Stimulated activated CD4-positive, alpha-beta T cell treated with anti-CD3 and anti-CD28 coated beads, Interleukin-15, amount 100 ng/mL, for 1 hour (primary cell): ENCODE data around the gene RPL23.

Source experiments
- DNase-seq, 2 donors: peaks; one replicate each; pipeline ENCODE4 v3.0.0-alpha.2; 2020; ENCODE audit warnings: low read depth in 1 of 2, low spot score in 1 of 2

The RPL23 gene

DNA sequence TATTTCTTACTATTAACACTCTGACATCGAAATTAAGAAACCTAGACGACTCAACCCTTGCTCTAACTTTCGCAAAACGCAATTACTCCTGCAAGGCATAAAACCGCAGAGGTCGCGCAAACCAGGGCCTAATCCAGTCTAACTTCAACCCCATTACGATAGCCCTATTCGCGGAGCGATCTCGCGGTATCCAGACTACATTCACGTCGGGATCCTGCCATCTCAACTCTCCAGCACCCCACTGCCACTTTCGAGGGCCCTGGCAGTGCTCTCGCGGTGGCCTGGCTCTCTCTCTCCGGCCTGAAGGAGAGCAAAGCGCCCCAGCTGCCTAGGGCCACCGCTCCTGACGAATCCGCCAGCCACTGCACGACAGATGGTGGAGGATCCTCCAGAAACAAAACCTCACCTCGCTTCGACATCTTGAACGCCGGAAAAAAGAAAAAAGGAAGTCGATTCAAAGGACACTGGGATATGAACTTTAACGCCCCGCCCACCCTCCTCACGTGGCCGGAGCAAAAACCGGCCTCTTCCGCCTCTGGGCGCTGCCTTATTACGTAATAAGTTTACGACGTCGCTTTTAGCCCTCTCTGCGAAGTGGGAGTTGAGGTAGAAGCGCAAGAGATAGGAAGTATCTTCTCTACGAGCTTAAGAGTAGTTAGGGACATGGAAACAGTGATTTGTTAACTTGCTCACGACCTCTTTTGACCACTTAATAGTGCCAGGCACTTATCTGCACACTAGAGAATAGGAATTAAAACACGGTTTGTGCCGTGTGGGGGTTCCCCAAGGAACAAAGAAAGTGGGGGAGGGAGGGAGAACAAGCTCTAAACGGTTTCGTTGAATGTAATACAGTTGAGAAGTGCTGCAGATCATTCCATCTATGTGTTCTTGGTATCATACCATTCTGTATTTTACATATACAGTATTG lies at the start of gene RPL23:
Gene RPL23 (minus strand): TSS at position 430 of the 928 bp plus-strand sequence. CDS start 11 bp downstream, at position 419.
- peak; percentile 76 to 77 for DNase-seq

DNA sequence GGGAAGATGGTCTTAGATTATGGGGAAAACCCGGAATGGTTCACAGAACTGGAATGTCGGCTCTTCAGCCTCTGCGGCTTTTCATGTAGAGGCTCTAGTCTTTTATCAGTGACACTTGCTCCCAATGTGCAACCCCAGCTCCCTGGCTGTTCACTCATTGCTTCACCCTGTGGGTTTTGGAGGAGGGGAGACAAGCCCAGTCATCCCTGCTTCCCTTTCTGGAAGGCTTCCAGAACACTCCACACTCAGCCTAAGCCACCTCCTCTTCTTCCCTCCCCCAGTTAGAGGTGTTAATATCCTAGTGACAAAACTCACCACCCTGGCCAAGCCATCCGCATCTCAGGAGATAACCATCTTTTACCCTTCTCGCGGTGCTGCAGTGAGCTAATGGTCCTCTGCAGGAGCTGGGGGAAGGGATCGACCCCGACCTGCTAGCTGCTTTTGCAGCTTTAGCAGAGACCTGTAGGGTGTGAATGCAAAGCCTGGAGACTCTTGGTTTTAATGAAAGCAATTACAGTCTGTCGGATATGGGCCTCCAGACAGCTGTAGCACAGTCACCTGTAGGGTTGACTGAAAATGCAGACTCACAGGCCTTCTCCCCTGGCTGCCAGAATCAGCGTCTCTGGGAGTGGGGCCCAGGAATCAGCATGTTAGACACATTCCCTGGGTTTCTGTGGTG lies 47.6 kb upstream of the RPL23 start:
- no peak for DNase-seq

DNA sequence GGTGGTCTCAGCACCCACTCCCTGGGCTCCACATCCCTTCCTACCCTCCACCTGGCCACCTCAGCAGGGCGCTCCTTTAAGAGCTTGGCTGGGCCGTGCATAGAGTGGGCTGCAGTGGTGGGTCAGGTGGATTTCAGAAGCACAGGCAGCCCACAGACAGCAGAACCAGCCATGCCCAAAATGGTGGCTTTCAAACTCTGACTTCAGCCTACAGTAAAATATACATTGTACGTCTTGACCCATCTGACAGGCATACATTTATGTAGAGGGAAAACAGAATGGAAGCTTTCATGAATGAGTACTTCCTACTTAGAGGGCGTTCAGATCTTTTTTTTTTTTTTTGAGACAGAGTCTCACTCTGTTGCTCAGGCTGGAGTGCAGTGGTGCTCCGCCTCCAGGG lies 45.9 kb upstream of the RPL23 start:
- DNase-seq = no peak

DNA sequence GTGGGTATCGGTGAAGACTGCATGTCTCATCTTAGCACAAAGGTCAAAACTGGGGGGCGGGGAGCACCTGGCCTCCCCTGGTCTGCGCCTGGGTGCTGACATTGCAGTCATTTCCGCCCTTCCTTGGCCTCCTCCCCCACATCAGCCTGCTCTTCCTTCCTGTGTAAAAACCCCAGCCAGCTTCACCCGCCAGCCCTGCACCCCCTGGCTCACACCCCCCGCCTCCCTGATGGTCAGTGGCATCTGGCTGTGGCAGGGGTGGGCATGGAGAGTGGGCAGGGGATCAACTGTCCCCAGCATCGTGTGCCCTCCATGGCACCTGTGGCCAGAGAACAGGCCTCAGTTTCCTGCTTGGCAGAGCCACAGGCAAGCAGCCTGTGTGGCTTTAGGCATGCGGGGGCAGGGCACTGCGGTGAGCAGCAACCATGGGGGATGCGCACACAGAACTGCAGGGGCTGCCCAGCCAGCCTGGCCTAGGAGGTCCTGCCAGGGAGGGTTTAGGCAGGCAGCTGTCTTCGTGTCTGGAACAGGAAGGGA lies 45.4 kb upstream of the RPL23 start:
- peak; percentile 60 to 74 for DNase-seq

DNA sequence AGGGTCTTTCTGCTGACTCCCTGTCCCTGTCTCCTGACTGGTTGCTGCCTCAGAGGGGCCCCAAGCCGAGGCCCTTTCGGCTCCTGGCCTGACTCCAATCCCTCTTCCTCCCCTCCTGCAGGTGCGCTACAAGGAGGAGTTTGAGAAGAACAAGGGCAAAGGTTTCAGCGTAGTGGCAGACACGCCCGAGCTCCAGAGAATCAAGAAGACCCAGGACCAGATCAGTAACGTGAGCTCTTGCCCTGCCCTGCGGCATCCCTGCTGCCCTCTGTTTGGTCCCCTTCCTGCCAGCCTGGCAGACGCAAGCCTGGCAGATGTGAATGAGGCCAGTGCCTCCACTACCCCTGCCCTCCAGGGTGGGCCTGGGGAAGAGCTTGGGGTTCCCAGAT lies 44.8 kb upstream of the RPL23 start:
- no peak for DNase-seq

DNA sequence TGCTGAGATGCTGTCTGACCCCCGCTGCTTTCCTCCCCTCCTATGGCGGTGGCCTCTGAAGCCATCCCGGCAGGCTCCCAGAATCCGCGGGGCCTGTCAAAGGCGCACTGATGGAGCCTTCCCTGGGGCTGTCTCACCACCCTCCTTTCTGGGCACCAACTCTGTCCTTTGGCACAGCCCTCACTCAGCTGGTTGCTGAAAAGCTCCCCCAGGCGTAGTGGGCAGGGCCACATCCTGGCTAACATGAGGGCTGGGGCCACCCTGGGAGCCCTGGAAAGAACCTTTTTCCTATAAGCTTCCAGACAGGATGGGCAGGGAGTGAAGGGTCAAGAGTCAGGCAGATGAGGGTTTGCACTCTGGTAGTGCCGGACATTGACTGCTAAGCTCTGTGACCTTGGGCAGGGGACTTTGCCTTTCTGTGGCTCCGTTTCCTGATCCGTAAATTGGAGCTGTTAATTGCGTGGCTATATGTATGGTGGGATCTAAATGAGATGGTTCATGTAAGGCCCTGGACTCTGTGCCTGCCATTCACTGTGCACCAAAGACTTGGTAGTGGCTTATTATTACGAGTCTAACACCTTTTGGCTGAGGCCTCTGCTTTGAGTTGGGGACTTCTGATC lies 44.3 kb upstream of the RPL23 start:
- DNase-seq = no peak

DNA sequence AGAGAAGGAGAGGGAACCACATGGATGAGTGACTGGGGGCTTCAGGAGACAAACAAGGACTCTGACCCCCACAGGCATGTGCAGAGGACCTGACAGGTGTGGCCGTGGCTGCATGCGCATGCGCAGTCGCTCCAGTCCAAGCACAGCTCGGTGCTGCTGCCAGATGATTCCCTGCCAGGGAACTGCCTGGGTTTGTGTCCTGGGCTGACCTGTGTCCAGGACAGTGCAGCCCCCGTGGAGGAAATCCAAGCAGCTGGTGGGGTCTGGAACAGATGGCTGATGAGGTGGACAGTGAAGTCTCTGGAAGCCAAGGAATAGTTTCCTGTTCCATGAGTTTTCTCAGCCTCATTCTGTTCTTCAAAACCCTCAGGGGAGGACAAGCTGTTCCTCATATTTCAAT lies 43.7 kb upstream of the RPL23 start:
- no peak for DNase-seq

DNA sequence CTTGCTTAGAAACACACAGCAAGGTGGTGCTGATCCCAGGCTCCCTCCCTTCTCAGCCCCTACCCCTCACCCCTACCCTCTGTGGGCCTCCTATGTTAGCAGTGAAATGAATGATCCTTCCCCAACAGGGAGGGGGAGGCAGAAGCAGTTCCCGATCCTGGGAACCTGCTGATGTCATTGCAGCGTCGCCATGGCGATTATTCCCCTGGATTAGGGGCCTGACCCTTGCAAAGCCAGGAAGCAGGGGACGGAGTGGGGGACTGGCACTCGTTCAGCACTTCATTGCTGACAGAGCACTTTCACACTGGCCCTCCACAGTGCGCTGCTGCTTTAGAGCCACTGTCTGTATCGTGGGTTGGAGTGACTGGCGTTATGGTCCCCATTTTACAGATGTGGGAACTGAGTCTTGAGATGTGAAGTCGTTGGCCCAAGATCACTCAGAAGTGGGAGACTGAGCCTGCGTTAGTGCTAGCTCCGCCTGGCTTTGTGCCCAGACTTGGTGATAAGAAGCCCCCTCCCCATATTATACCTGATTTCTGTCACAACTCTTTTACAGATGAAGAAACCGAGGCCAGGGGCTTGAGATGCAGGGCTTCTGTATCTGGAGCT lies 42.9 kb upstream of the RPL23 start:
- DNase-seq = no peak

DNA sequence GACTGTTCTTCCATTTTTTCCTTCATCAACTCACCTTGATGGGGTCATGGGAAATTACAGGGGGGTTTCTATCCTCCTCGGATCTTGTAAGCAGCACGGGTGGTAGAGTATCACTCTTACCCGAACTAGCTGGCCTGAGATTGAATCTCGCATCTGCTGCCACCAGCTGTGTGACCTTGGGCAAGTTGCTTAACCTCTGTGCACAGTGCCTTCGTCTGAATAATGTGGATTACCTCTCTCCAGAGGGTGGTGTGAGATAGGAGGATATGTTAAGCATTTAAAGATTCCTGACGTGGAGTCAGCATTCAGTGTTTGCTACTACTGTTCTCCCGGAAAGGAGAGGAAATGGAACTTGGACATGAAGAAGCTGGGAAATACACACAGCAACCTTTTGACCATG lies 40.8 kb upstream of the RPL23 start:
- no peak for DNase-seq

DNA sequence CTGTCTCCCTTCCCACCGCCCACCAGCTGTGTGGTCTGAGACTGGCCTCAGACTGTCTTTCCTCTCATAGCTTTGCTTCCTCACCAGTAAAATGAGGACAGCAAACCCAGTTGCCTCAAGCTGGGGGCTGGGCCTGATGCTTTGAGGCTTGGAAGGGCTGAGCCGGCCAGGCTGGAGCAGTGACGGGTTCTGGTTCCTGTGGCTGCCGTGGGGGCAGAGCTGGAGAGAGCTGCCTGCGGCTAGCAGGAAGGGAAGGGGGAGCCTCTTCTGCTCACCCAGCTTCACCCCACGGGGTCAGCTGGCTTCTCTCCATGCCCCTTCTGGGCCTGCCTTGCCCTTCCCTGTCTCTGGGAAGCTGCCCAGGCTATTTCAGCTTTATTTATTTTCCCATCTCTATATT lies 40.1 kb upstream of the RPL23 start:
- DNase-seq = no peak

DNA sequence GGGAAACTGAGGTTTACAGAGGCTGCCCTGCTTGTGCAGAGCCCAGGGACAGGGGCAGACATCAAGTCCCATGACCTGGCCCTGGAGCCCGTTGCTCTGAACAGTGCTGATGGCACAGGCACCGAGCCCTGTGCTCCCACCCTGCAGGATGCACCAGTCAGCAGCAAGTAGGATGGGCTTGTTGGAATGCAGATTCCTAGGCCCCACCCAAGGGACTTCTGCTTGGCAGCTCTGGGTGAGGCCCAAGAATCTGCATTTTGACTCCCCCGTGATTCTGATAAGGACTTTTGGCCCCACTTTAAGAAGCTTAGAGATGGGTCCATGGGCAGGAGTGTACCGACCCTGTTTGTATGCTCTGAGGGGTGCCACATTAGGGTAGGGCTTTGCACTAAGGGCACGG lies 39.6 kb upstream of the RPL23 start:
- no peak for DNase-seq

DNA sequence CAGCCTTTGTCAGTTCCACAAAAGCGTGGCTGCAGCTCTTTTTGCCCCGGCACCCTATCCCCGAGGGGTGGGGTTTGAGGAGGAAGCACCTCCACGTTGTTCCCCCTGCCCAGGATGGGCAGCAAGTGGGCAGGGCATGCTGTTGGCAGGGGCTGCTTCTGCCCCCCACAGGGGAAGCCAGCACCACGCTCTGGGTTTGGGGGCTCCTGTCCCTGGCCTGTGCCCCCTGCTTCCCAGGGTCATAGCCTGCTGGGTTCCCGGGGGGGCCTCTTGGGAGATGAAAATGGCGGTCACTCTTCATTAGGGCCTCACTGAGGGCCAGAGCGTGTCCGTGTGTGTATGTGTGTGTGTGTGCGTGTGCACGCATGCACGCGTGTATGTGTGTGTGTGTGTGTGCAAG lies 39.1 kb upstream of the RPL23 start:
- no peak for DNase-seq

DNA sequence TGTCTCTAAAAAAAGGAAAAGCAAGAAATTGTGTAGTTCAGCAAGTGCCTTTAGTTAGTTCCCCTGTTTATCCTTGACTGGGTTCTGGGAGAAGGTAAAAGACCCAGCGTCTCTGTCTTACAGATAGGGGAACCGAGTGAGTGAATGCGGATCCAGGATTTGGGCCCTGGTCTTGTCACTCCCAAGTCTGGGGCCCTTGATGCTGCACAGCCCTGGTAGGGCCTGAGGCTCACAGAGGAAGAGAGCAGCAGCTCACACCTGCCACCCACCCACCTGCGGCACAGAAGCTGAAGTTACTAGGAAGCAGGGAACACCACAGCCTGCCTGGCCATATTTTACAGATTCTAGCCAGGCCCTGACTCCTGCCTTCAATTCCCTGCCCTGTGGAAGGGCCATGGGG lies 38.6 kb upstream of the RPL23 start:
- DNase-seq = no peak

DNA sequence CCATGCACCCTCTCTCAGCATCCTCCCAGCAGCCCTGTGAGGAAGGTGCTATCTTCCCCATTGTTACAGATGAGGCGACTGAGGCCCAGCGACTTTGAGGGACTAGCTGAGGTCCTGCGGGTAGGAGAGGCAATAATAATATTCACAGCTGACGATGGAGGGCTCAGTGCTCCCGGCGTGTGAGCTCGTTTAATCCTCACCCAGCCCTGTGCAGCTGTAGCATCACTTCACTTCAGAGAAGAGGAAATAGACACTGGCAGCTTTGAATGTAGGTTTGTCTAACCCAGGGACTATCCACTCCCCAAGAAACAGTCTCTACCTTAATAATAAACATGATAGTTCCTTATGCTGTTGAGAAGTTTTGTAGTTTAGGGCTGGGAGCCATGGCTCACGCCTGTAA lies 37.9 kb upstream of the RPL23 start:
- DNase-seq = no peak

DNA sequence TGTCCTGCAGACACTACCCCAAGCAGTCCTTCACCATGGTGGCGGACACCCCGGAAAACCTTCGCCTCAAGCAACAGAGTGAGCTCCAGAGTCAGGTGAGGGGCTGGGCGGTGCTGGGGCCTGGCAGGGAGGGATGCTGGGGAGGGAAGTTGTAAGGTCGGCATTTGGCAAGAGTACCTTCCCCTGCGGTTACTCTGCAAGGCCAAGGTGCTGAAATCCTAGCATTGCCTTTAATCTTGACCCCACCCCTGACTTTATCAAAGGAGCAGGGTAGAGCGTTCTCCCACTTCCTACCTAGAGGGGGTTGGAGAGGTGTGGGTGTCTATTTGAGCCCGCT lies 36.9 kb upstream of the RPL23 start:
- DNase-seq = no peak

DNA sequence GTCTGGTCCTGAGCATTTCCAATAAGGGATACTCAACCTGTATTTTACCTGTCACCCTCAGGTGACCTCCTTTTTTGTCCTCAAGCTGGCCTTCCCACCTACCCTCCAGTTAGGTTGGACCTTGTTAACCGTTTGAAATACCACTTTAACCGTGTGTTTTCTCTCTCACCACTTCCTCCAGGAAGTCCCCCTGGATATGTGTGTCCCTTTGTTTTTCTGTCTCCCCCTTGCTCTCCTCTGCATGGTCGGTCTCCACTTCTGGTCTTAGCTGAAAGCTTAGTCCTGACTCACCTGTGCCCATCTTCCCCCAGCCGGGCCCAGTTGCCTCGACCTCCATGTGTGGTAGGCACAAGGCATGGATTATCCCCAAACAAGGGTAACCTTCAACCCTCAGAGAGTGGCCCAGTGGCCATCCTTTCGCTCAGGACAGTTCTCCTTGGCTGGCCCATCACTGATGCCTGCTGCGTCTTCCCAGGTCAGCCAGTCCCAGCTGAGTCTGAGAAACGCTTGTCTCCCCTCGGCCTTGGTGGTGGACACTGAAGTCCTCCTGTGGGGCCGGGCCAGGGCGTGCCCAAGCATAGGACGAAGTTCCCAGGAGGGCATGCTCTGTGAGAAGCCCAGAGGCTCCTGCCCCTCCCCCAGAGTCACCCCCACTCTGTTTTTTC lies 36.4 kb upstream of the RPL23 start:
- DNase-seq = no peak

DNA sequence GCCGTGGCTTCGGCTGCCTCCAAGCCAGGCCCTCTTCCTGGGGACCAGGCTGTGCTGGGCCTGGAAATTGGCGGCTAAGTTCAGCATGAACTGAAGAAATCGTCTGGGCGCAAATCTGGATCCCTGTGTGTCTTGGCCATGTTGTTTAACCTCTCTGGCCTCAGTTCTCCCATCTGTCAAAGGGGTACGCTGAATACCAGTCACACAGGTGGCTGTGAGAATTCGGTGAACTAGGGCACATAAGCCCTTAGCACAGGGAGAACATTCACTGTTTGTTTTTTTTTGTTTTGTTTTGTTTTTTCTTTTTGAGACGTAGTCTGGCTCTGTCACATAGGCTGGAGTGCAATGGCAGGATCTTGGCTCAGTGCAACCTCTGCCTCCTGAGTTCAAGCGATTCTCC lies 35.3 kb upstream of the RPL23 start:
- DNase-seq = no peak

DNA sequence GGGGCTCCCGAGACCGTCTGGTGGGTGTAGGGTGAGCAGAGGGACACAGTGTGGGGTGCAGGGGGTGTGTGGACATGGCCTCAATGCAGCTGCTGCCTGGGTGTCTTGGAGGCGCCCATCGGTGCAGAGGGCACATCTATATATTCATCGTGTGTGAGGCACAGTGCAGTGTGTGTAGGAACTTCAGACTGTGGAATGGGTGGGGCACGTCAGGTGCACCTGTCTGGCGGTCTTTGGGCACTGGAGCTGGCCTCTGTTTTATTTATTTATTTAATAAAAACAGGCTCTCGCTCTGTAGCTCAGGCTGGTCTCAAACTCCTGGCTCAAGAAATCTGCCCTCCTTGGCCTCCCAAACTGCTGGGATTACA lies 33.1 kb upstream of the RPL23 start:
- no peak for DNase-seq

DNA sequence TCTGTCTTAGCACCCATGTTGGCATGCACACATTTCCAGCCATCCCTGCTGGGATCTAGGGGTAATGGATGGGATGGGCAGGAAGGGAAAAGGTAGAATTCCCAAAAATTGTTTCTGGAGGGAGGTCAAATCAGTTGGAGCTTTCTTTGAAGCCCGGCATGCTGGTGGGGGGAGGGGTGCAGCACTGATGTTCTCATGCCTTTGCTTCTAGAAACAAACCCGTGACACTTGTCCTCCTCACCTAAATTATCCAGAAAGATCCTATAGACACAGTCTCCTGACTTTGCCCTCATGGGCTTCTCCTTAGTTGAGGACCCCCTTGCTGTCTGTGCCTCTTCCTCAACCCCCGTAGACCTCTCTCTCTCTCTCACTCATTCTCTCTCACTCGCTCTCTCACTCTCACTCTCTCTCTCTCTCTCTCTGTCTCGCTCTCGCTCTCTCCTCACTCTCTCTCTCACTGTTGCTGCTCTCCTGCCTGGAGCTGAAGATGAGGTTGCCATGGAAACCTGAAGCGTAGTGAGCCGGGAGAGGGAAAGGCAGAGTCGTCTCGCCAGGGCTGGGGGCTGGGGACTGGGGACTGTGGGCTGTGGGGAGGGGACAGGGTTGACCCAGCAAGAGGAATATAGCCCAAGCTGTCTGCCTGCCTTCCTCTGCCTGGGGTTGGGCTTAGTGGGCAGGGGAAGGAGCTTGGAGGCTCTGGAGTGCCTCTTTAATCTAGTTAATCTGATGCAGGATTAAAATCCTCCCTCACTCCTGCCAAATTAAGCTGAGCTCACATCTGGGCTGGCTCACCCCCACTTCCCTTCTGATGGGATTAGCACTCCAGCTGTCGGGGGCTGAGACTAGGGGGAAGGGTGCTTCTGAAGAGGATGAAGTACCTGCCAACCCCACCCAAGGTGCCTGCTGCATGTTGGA lies 32.5 kb upstream of the RPL23 start:
- no peak for DNase-seq
